GM18502 (cell line): ENCODE data around the gene CCDC40.
"Not testable (repeated sequence)": the region's sequence is repeated elsewhere in the genome, so short reads cannot be mapped to it uniquely, and the experiment has no call there.

Source experiments
- ATAC-seq: cut with Tn5 transposase; IDR thresholded peaks from one replicate; pipeline ENCODE4 v1.9.1; 2021; ENCODE audit warnings: mild to moderate bottlenecking; ENCODE audit not compliant: unreplicated experiment, poor library complexity

CCDC40 gene

GRCh38 chr17:80072410-80072809 is 36.0 kb downstream of the CCDC40 start:
- ATAC-seq, result no peak

- ATAC-seq, result no peak
Observed at GRCh38 chr17:80080081-80080480, 43.6 kb downstream of the CCDC40 start.

- no peak for ATAC-seq
Observed at GRCh38 chr17:80081596-80081995, 45.2 kb downstream of the CCDC40 start.

DNA sequence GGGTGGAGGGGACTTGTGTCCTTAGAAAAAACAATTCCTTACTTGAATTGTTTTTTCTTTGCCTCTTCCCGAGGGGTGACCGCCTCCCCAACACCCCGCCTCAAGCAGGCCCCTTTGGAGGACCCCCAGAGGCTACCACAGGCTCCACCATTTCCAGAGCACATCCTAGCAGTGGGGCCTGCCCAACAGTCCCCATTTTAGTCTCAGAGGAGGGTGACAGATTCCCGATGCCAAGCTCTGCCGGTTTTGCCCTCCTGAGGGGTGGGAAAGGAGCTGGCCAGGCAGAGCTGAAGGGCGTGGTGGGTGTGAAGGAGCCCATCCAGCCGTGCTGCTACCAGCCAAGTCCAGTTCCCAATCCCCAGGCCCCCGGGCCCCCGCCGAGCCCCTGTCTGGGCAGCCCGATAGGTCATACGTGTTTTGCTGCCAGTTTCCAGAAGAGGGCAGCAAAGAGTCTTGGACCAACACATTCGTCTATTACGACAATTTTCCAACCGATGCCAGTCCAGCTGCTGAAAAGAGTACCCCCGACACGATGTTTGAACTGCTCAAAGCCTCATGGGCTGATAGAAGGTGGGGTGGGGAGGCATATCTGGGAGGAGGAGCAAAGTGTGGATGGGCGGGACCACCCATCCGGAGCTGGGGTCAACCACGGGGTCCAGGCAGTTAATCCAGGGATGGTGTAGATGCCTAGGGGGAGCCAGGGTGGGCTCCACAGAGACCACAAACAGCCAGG is 46.1 kb downstream of the CCDC40 start:
- ATAC-seq, result no peak

DNA sequence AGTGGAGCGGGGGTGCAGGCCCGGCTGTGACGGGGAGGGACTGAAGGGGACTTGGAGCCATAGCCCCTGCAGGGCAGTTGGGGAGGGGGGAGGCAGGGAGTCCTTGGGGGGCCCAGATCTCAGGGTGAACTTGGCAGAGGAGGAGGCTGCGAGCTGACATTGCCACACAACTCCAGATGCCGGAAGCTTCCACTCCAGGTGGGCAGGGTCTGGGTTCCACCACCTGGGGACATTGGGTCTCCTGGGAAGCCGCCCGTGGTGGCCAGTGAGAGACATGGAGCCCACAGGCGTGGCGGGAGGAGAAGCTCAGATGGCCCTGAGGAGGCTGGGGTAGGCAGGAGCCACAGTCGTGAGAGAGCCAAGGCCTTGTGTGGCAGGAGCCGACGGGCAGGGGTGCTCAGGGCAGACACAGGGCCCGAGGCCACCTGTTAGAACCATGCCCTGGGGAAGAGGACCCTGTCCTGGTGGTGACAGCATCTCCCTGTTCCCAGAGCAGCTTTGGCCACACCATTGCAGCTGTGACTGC is 46.8 kb downstream of the CCDC40 start:
- no peak for ATAC-seq

DNA sequence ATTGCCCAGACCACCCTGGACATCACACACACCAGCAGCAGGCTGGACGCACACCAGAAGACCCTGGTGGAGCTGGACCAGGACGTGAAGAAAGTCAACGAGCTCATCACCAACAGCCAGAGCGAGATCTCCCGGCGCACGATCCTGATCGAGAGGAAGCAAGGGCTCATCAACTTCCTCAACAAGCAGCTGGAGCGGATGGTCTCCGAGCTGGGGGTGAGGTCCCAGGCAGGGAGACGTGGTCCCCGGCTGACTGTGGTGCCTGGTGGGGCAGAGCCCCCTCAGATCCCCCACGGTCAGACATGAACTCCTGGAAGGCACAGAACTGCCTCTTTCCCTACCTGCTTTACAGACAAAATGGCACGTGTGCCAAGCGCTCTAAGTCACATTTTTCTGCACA is 48.3 kb downstream of the CCDC40 start:
- no peak for ATAC-seq

GRCh38 chr17:80086081-80086480 is 49.6 kb downstream of the CCDC40 start:
- ATAC-seq, result no peak

GRCh38 chr17:80086616-80087015 is 50.2 kb downstream of the CCDC40 start:
- ATAC-seq, result no peak

GRCh38 chr17:80087346-80088265 is 51.2 kb downstream of the CCDC40 start:
- ATAC-seq, result no peak

GRCh38 chr17:80089762-80090161 is 53.3 kb downstream of the CCDC40 start:
- ATAC-seq, result no peak

GRCh38 chr17:80090164-80090563 is 53.7 kb downstream of the CCDC40 start:
- ATAC-seq, result not testable (repeated sequence)

DNA sequence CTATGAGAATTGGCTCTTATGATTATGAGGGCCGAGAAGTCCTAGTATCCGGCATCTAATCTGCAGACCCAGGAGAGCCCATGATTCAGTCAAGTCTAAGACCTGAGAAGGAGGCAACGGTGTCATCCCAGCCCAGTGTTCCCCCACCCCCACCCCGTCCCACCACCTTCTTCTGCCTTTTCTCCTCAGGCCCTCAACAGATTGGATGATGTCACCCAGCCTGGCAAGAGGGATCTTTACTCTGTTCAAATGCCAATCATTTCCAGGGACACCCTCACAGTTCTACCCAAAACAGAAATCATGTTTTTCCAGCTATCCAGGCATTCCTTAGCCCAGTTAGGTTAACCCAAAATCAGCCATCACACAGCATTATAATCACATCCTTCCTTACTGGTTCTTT is 54.9 kb downstream of the CCDC40 start:
- no peak for ATAC-seq

DNA sequence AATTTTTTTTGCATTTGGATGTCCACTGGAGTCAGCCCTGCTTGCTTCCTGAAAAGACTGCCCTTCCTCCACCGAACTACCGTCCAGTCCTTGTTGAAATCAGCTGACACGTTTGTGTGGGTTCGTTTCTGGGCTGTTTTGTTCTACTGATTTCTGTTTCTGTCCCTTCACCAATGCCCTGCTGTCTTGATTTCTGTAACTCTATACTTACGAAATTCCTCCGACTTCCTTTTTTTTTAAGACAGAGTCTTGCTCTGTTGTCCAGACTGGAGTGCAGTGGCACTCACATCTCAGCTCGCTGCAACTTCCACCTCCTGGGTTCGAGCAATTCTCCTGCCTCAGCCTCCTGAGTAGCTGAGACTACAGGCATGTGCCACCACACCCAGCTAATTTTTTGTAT is 56.5 kb downstream of the CCDC40 start:
- no peak for ATAC-seq

DNA sequence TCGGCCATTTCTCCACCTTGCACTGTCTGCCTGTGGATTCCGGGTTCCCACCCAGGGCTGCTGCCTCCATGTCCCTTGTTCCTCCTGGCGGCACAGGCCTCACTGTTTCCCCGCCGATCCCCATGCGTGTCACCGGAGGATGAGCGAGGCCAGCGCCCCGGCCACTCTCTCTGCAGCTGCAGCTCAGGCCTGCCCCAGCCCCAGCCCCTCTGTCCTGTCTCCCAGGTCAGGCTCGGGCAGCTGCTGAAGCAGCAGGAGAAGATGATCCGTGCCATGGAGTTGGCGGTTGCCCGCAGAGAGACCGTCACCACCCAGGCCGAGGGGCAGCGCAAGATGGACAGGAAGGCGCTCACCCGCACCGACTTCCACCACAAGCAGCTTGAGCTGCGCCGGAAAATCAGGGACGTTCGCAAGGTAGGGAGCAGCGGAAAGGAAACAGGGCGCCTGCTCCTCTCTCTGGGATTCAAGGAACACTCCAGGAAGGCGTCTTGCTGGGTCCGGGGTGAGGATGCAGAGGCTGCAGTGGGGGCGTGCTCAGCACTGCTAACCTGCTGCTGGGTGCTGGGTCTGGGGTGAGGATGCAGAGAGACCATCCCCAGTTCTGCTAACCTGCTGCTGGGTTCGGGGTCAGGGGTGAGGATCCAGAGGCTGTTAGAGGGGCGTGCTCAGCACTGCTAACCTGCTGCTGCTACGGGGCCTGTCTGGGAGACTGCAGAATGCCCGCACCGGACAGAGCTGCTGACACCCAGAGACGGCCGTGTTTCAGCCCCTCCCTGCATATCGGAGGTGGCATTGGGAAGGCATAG is 58.8 kb downstream of the CCDC40 start:
- ATAC-seq, result no peak

GRCh38 chr17:80095844-80096475 is 59.5 kb downstream of the CCDC40 start:
- no peak for ATAC-seq

- no peak for ATAC-seq
Observed at GRCh38 chr17:80096561-80097021, 60.1 kb downstream of the CCDC40 start.

GRCh38 chr17:80097127-80097621 is 60.7 kb downstream of the CCDC40 start:
- no peak for ATAC-seq

GRCh38 chr17:80097844-80098691 is 61.6 kb downstream of the CCDC40 start:
- ATAC-seq, result no peak
